PC-3 (cell line): ENCODE data around the gene PCDHA11. TPM values are rescaled to one million over a fixed set of nuclear protein-coding genes. Genes with fewer than 3 reads are reported as not detected.

Experiments
- ATAC-seq: fragments of 200-7000 bp; cut with Tn5 transposase; 2 replicates; pipeline ENCODE4 v1.9.1; 2020; ENCODE audit warnings: mild to moderate bottlenecking, moderate library complexity
- BruUV-seq: library from RNA; stranded (reverse); fragments of 400-500 nt; replicated peaks from 2 replicates; lab custom pipeline; 2021; lab: Mats Ljungman, UMichigan
- CTCF ChIA-PET: fragments of 300-600 bp; sonication (Branson Sonifier 250); formaldehyde crosslinking; loops from one replicate; lab custom pipeline; 2022; ENCODE audit warnings: antibody characterized with exemption; lab: Charles Lee
- POLR2A ChIA-PET: fragments of 300-600 bp; sonication (Branson Sonifier 250); formaldehyde crosslinking; loops from one replicate; lab custom pipeline; 2022; ENCODE audit warnings: antibody characterized with exemption; ENCODE audit not compliant: unreplicated experiment; lab: Charles Lee
- DNase-seq: peaks from one replicate; pipeline ENCODE4 v3.0.0-alpha.2; 2015
- H2AFZ ChIP-seq: fragments of 300-600 bp; sonication (generic); 2 replicates; pipeline ENCODE4 v1.6.0; 2016; ENCODE audit warnings: antibody characterized with exemption, low read length
- H3F3A ChIP-seq: fragments of 300-600 bp; sonication (generic); one replicate; pipeline ENCODE4 v1.6.0; 2017; ENCODE audit warnings: antibody characterized with exemption, low read length, control low read depth, mild to moderate bottlenecking; ENCODE audit not compliant: unreplicated experiment
- H3K27ac ChIP-seq: fragments of 300-600 bp; sonication (generic); 2 replicates; pipeline ENCODE4 v1.5.1; 2016; ENCODE audit warnings: mild to moderate bottlenecking, low read length
- H3K27me3 ChIP-seq: fragments of 300-600 bp; sonication (generic); 2 replicates; pipeline ENCODE4 v1.6.1; 2016; ENCODE audit warnings: low read length, mixed read lengths
- H3K36me3 ChIP-seq: fragments of 300-600 bp; sonication (generic); 2 replicates; pipeline ENCODE4 v1.6.1; 2016; ENCODE audit warnings: low read depth, mixed run types, low read length, mixed read lengths
- H3K4me1 ChIP-seq: fragments of 300-600 bp; sonication (generic); 2 replicates; pipeline ENCODE4 v1.5.1; 2016; ENCODE audit warnings: low read length; ENCODE audit not compliant: insufficient read depth
- H3K4me2 ChIP-seq: fragments of 300-600 bp; sonication (generic); 2 replicates; pipeline ENCODE4 v1.6.0; 2016; ENCODE audit warnings: low read length
- H3K4me3 ChIP-seq: fragments of 300-600 bp; sonication (generic); 2 replicates; pipeline ENCODE4 v1.5.1; 2016; ENCODE audit warnings: mild to moderate bottlenecking, low read length, mixed read lengths
- H3K79me2 ChIP-seq: fragments of 300-600 bp; sonication (generic); 2 replicates; pipeline ENCODE4 v1.6.1; 2017; ENCODE audit warnings: low read length, mixed read lengths
- H3K9ac ChIP-seq: fragments of 300-600 bp; sonication (generic); 2 replicates; pipeline ENCODE4 v1.6.0; 2016; ENCODE audit warnings: mild to moderate bottlenecking, low read length
- H3K9me2 ChIP-seq: fragments of 300-600 bp; sonication (generic); replicated peaks from 2 replicates; pipeline ENCODE4 v1.6.1; 2016; ENCODE audit warnings: mixed run types, low read length, mixed read lengths
- H3K9me3 ChIP-seq: fragments of 300-600 bp; sonication (generic); 2 replicates; pipeline ENCODE4 v1.6.1; 2016; ENCODE audit warnings: low read length, mixed read lengths
- H4K20me1 ChIP-seq: fragments of 300-600 bp; sonication (generic); 2 replicates; pipeline ENCODE4 v1.6.1; 2016; ENCODE audit warnings: low read length, mixed read lengths
- CTCF ChIP-seq: fragments of 300-600 bp; sonication (generic); conservative IDR thresholded peaks from 2 replicates; pipeline ENCODE4 v1.5.1; 2017; ENCODE audit warnings: antibody characterized with exemption, low read depth, mild to moderate bottlenecking, low read length
- EZH2 ChIP-seq: fragments of 300-600 bp; sonication (generic); IDR thresholded peaks from one replicate; pipeline ENCODE4 v1.6.1; 2017; ENCODE audit warnings: antibody characterized with exemption, mild to moderate bottlenecking, low read length; ENCODE audit not compliant: unreplicated experiment
- EZH2phosphoT487 ChIP-seq: fragments of 300-600 bp; sonication (generic); IDR thresholded peaks from 2 replicates; pipeline ENCODE4 v1.6.1; 2018; ENCODE audit warnings: mild to moderate bottlenecking, antibody characterized with exemption, low read length, borderline replicate concordance
- intact Hi-C: fragments of 100-400 bp; cut with micrococcal nuclease; formaldehyde crosslinking; loops from 2 replicates; pipeline ENCODE4 v1.9.0; 2023
- total RNA-seq: library from RNA; depleted of rRNA; stranded (reverse); fragments of >200 nt; gene quantifications from 2 replicates; pipeline ENCODE4 v1.2.3, GENCODE V29; 2014; rRNA removed

PCDHA11 gene
- total RNA-seq, 1 experiment from 2014 or later: 0.33 TPM

- Histone ChIP-seq H3K4me2 (peak overlapping the region; percentile 52), H3K9me3 (no peaks in the 10 kb centered on the region), H3K27ac (peak overlapping the region; percentile 91), H3K9ac (peak overlapping the region; percentile 28; the same call in 1 of the 2 replicates), H2AFZ (no peak overlapping the region), H3K4me1 (peaks cover 18% of the 10 kb centered on the region), H3K4me3 (no peak overlapping the region), H3K79me2 (0 out of 2 replicates have a peak, but pooled peaks cover 6% of the 10 kb centered on the region), H3K36me3 (no peaks in the 10 kb centered on the region; the same call in 1 of the 2 replicates), H3K27me3 (no peaks in the 10 kb centered on the region), H3F3A (no peaks in the 10 kb centered on the region), H3K9me2 (no peaks in the 10 kb centered on the region), H4K20me1 (no peaks in the 10 kb centered on the region)
- ChIA-PET POLR2A (no interaction called here), CTCF (no interaction called here)
- no TSS peak for BruUV-seq
- ATAC-seq (peak; percentile 88), DNase-seq (peak; percentile 82)
- TF ChIP-seq EZH2 (no peak), CTCF (no peak), EZH2phosphoT487 (no peak)
- intact Hi-C loops: no loop called here
Measured at GRCh38 chr5:140916325-140916724, 47.6 kb downstream of the PCDHA11 start.

Other genes with a start within 250 kb of the PCDHA11 start
- gene CD14, start 235.8 kb upstream of the PCDHA11 start, total RNA-seq: not detected in 2 replicates
- gene TMCO6, start 229.5 kb upstream of the PCDHA11 start, total RNA-seq: 12.7 and 16.5 TPM in 2 replicates
- 84.5 and 108 TPM in 2 replicates for gene NDUFA2, start 221.3 kb upstream of the PCDHA11 start, total RNA-seq
- gene IK, start 221.1 kb upstream of the PCDHA11 start, total RNA-seq: 87.5 and 117 TPM in 2 replicates
- gene WDR55, start 204.1 kb upstream of the PCDHA11 start, total RNA-seq: 21.2 and 27.2 TPM in 2 replicates
- 0.75 and 1.1 TPM in 2 replicates for gene DND1, start 195.4 kb upstream of the PCDHA11 start, total RNA-seq
- 76.1 and 87.1 TPM in 2 replicates for gene HARS1, start 177.6 kb upstream of the PCDHA11 start, total RNA-seq
- gene HARS2, start 177.5 kb upstream of the PCDHA11 start, total RNA-seq: 23.3 and 29.7 TPM in 2 replicates
- gene ZMAT2, start 168.5 kb upstream of the PCDHA11 start, total RNA-seq: 28.2 and 36.8 TPM in 2 replicates
- not detected in 2 replicates for gene PCDHA1, start 82.8 kb upstream of the PCDHA11 start, total RNA-seq
- gene PCDHA2, start 74.1 kb upstream of the PCDHA11 start, total RNA-seq: not detected in 2 replicates
- not detected in 2 replicates for gene PCDHA3, start 67.9 kb upstream of the PCDHA11 start, total RNA-seq
- gene PCDHA4, start 61.9 kb upstream of the PCDHA11 start, total RNA-seq: 1.5 and 1.6 TPM in 2 replicates
- 1.3 and 1.5 TPM in 2 replicates for gene PCDHA5, start 47.3 kb upstream of the PCDHA11 start, total RNA-seq
- gene PCDHA6, start 41.0 kb upstream of the PCDHA11 start, total RNA-seq: 0.22 and 0.35 TPM in 2 replicates
- 0.26 and 0.52 TPM in 2 replicates for gene PCDHA7, start 34.7 kb upstream of the PCDHA11 start, total RNA-seq
- gene PCDHA8, start 27.8 kb upstream of the PCDHA11 start, total RNA-seq: 0.11 TPM in 1 of 2 replicates, not detected in the other
- 0.22 and 0.35 TPM in 2 replicates for gene PCDHA9, start 20.6 kb upstream of the PCDHA11 start, total RNA-seq
- gene PCDHA10, start 13.1 kb upstream of the PCDHA11 start, total RNA-seq: 0.04 and 0.23 TPM in 2 replicates
- gene PCDHA12, start 6.4 kb downstream of the PCDHA11 start, total RNA-seq: 7.0 and 8.2 TPM in 2 replicates
- gene PCDHA13, start 13.2 kb downstream of the PCDHA11 start, total RNA-seq: 3.2 and 6.2 TPM in 2 replicates
- 4.8 and 6.2 TPM in 2 replicates for gene PCDHAC1, start 57.3 kb downstream of the PCDHA11 start, total RNA-seq
- gene PCDHAC2, start 97.5 kb downstream of the PCDHA11 start, total RNA-seq: 4.2 and 8.2 TPM in 2 replicates
- 0.06 and 0.07 TPM in 2 replicates for gene PCDHB1, start 182.4 kb downstream of the PCDHA11 start, total RNA-seq
- gene PCDHB2, start 225.7 kb downstream of the PCDHA11 start, total RNA-seq: 13.8 and 15.0 TPM in 2 replicates
- 0.36 and 0.58 TPM in 2 replicates for gene PCDHB3, start 231.5 kb downstream of the PCDHA11 start, total RNA-seq